ENCODE results near the gene ARHGAP1.

The ARHGAP1 gene

DNA sequence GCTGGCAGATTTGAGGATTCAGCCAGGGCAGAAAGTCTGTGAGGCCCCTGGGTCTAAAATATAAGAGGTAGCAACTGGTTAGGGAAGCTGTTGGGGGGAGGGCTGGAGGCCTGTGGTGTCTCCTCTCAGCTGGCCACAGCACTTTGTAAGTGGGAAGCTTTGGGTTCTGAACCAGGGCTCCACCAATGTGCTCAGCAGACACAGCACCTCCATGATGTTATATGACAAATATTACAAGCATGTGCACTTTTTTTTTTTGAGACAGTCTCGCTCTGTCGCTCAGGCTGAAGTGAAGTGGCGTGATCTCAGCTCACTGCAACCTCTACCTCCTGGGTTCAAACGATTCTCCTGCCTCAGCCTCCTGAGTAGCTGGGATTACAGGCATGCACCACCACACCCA lies 8.0 kb downstream of the ARHGAP1 start:
- no peak for DNase-seq

GRCh38 chr11:46690702-46691101 lies 9.7 kb downstream of the ARHGAP1 start:
- no peak for DNase-seq

DNA sequence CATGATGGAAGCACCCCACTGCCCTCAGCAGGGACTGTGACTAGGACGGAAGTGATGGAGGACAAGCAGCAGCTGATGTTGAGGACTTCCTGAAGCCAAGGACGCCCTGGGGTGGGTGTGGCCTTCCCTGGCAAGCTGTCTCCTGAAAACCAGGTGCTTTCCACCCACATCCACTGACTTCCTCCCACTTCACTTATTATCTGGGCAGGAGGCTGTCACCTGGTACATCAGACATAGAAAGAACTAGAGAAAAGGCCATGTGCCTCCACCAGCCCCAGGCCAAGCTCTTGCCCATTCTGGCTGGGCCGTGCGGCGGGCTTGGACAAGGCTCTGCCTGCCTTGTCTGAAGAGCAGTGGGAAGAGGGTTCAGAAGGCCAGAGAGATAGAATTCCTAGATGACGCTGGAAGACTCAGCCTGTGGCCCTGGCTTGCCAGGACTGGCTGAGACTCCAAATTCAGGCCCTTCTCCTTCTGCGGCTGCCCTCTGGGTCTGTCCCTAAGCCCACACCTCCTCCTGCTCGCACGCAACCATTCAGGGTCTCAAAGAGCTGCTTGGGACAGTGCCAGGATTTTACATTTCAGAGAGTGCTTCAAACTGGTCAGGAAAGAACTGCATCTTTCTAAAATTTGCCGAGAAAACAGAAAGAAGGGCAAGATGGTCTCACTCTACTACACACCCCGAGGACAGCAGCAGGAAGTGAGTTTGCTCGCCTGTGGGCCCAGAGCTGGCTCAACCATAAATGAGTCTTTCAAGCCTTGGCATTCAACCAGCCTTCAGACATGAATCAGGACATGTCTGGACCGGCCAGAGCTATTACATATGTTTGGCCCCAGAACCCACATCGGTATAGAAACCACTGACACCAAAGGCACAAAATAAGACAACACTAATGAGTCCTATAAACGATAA lies 13.3 kb downstream of the ARHGAP1 start:
- no peak for DNase-seq

DNA sequence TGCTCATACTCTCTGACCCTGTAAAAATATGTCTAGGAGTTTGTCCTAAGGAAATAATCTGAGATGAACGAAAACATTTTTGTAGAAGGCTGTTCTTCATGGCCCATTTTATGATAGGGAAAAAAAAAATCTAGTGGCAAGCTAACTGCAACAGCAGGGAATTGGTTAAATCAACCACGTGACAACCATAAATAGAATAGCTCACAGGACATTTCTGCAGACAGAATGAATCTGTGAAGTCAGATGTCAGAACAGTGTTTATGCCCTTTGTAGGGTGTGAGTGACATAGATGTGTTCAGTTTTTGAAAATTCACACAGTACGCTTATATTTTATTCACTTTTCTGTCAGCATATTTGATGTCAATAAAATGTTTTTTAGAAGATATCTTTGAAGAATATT lies 16.1 kb downstream of the ARHGAP1 start:
- no peak for DNase-seq

DNA sequence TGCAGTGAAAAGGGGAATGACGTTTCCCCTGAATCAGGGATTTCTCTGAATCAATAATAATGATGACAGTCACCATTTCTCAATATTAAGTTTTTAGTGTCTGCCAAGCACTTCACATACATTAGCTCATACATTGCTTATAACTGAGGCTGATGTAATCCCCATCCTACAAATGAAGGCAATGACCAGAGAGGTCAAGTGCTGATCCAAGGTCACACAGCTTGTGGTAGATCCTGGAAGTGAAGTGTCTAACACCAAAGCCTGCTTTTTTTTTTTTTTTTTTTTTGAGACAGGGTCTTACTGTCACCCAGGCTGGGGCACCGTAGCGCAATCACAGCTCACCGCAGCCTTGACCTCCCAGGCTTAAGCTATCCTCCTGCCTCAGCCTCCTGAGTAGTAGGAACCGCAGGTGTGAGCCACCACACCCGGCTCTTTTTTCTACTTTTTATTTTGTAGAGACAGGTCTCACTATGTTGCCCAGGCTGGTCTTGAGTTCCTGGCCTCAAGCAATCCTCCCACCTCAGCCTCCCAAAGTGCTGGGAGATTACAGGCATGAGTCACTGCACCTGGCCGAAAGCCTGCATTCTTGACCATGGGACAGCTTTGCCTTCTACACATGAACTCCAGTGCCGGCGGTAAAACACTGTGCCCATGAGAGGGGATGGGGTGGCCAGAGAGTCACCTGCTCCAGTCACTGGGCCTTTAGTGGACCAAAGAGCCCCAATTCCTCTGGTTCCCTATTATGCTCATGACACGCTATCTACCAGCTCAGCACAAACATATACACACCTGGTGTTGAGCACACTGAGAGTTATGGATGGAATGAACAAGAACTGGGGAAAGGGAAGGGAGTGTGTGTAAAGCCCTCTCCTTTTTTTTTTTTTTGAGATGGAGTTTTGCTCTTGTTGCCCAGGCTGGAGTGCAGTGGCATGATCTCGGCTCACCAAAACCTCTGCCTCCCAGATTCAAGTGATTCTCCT lies 17.4 kb downstream of the ARHGAP1 start:
- no peak for DNase-seq

- no peak for DNase-seq
Measured at GRCh38 chr11:46681814-46682213, 18.6 kb downstream of the ARHGAP1 start.

- no peak for DNase-seq
Measured at GRCh38 chr11:46680815-46681214, 19.6 kb downstream of the ARHGAP1 start.

- no peak for DNase-seq
Measured at GRCh38 chr11:46680164-46680760, 20.2 kb downstream of the ARHGAP1 start.

GRCh38 chr11:46679241-46680163 lies 20.9 kb downstream of the ARHGAP1 start:
- DNase-seq = no peak

GRCh38 chr11:46678741-46679130 lies 21.7 kb downstream of the ARHGAP1 start:
- no peak for DNase-seq

DNA sequence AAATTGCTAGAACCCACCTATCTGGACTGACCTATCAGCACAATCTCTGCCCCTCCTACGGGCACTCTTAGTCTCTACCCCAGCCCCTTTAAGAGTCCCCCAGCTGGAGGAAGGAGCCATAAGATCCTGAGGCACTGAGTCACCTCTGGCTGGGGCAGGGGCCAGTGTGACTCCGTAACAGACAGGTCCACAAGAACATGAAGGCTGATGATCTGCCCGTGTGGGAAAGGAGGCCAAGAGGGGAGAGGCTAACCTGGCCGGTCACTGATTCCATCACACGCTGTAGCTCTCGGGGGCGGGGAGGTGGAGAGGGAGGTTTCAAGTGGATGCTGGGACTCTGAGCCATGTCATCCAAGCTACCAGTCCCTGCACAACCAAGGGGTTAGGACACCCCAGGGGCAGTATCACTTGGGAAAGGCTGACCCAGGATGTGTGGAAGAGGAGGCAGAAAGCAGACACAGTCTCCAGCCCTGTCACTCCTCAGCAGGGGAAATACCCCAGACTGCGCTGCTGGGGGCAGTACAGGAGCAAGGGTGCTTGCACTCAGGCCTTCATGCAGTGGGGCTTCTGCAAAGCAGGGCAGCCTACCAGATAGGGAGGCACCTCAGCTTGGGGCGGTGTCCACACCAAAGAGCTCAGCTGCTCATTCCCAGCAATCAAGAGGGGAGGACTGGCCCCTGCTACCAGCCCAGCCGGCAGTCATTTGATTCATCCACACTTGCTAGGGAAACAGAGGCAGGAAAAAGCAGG lies 22.3 kb downstream of the ARHGAP1 start:
- no peak for DNase-seq

GRCh38 chr11:46677169-46677568 lies 23.2 kb downstream of the ARHGAP1 start:
- DNase-seq = no peak

DNA sequence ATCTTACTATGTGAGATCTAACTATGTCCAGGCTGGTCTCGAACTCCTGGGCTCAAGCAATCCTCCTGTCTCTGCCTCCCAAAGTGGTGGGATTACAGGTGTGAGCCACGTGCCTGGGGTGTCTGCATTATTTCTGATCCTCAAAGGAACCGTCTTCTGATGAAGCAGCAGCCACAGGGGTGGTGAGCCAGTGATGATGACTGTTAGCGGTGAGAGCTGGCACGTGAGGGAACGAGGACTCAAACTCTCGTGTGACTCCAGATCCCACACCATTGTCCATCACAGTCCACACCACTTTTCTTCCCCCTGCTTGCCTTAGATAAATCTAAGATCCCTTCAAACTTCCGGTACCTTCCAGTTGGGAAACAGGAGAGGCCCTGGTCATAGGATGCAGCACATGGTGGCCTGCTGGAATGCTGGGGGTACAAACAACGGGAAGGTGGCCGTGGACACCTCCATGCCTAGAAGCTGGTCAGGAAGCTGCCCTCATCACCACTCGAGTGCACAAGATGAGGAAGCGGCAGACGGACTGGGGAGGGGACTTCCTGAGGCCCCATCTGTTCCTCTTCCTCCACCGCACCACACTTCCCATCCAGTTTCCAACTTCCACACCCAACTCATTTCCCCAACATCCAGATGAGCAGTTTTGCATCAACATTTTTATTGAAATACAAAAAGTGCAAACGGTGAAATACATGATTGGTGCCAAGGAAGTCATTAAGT lies 23.8 kb downstream of the ARHGAP1 start:
- DNase-seq = peak; percentile 55 to 59

GRCh38 chr11:46675949-46676348 lies 24.5 kb downstream of the ARHGAP1 start:
- DNase-seq = no peak

- DNase-seq = no peak
Measured at GRCh38 chr11:46675288-46675851, 25.0 kb downstream of the ARHGAP1 start.

DNA sequence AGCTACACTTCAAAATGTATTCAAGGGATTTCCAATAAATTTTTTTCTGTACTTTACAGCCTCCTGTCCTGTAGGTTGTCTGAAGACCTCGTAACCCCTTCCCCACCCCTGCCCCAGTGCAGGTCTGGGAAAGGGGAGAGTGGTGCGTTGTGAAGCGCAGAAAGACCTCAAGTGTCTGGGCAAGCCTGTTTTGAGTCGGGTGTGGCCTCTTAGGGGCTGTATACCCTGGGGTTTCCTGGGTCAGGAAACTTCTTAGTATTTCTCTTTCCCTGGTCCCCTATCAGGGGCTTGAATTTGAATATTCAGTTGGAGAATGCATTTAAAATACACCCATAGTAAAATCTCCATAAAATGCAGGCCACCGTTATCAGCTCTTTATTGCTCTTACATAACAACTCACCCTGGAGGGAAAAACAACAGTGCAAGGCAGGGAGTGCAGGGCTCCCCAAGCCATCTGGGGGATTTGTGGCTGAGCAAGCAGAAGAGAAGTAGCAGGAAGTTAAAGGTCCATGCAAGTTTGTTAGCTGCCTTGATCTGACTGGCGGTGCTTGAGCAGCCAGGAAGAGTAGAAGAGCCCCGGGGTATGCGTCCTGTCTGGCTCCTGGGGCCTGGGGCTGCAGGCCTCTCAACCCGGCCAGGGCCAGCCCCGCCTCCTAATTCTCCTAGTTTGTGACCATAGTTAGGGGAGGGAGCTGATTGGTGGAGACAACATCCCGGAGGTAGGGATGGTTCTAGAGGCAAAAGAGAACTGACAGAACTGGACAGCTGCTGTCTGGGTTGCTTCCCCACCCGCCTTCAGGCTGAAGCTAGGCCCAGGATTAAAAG lies 25.7 kb downstream of the ARHGAP1 start:
- DNase-seq = peak; percentile 87 to 90

- no peak for DNase-seq
Measured at GRCh38 chr11:46673713-46674462, 26.5 kb downstream of the ARHGAP1 start.

DNA sequence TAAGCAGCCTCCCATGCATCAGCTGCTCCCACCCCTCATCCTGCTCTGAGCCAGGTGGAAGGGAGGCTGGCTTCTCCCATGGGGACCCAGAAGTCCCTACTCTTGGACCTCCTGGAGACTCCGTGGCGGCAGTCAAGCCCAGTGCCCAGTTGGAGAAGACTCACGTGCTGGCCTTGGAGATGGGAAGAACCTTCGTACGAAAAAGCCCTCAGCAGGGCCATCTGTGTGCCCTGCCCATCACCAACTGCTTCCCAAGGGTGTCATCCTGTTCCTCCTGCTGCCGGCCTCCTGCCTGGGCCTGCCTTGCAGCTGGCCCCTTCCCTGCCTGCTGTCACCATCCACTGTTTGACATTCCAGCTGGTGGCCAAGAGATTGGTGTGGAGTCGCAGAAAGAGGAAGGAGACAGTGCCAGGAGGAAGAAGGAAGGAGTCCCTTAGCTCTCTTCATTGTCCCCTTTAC lies 28.0 kb downstream of the ARHGAP1 start:
- DNase-seq = peak; percentile 21 to 33

- no peak for DNase-seq
Measured at GRCh38 chr11:46671958-46672315, 28.5 kb downstream of the ARHGAP1 start.
